CD8-positive, alpha-beta memory T cell (primary cell): ENCODE results near the gene KLHL29. TPM values are rescaled to one million over a fixed set of nuclear protein-coding genes. Genes with fewer than 3 reads are reported as not detected.

Experiments
- CTCF ChIA-PET: fragments of 350-600 bp; sonication (Branson Sonifier 250); formaldehyde crosslinking; loops from one replicate; lab custom pipeline; 2021; ENCODE audit warnings: antibody characterized with exemption; lab: Charles Lee
- POLR2A ChIA-PET: fragments of 350-600 bp; sonication (Branson Sonifier 250); formaldehyde crosslinking; loops from one replicate; lab custom pipeline; 2021; ENCODE audit warnings: antibody characterized with exemption; lab: Charles Lee
- DNase-seq, 5 donors: peaks; one replicate each; pipeline versions ENCODE4 v3.0.0 to v3.0.0-alpha.2; 2020 to 2022; ENCODE audit warnings: mixed read lengths in 1 of 5
- H3K27ac ChIP-seq: one replicate; pipeline ENCODE4 v1.7.0; 2013; ENCODE audit warnings: low read depth, mild to moderate bottlenecking, low read length, moderate library complexity
- H3K27me3 ChIP-seq: 2 replicates; pipeline ENCODE4 v1.7.0; 2013; ENCODE audit warnings: low read length, mild to moderate bottlenecking; ENCODE audit not compliant: insufficient read depth, poor library complexity, severe bottlenecking
- H3K36me3 ChIP-seq: 2 replicates; pipeline ENCODE4 v1.7.0; 2013; ENCODE audit warnings: mild to moderate bottlenecking, low read length, moderate library complexity; ENCODE audit not compliant: insufficient read depth
- H3K4me1 ChIP-seq: 2 replicates; pipeline ENCODE4 v1.7.0; 2013; ENCODE audit warnings: mild to moderate bottlenecking, low read length, moderate library complexity; ENCODE audit not compliant: insufficient read depth
- H3K4me3 ChIP-seq: 2 replicates; pipeline ENCODE4 v1.7.0; 2013; ENCODE audit warnings: mild to moderate bottlenecking, low read length
- H3K9me3 ChIP-seq: 2 replicates; pipeline ENCODE4 v1.7.0; 2013; ENCODE audit warnings: mild to moderate bottlenecking, low read length
- H3K27ac Mint-ChIP-seq, 8 donors: one replicate each; pipeline ENCODE4 v1.8.0; 2020 to 2021; ENCODE audit warnings: mixed read lengths in 8 of 8, mild to moderate bottlenecking in 6 of 8, inconsistent platforms in 3 of 8, moderate library complexity in 3 of 8
- H3K27me3 Mint-ChIP-seq, 2 donors: one replicate each; pipeline ENCODE4 v1.8.0; 2020 to 2021; ENCODE audit warnings: mixed read lengths in 2 of 2, mild to moderate bottlenecking in 1 of 2, moderate library complexity in 1 of 2
- H3K36me3 Mint-ChIP-seq, 3 donors: one replicate each; pipeline ENCODE4 v1.8.0; 2020 to 2021; ENCODE audit warnings: mixed read lengths in 3 of 3, inconsistent platforms in 1 of 3, mild to moderate bottlenecking in 1 of 3
- H3K4me1 Mint-ChIP-seq, 3 donors: one replicate each; pipeline ENCODE4 v1.8.0; 2020 to 2021; ENCODE audit warnings: mixed read lengths in 3 of 3, inconsistent platforms in 1 of 3, mild to moderate bottlenecking in 1 of 3
- H3K4me3 Mint-ChIP-seq, 7 donors: one replicate each; pipeline ENCODE4 v1.8.0; 2020 to 2021; ENCODE audit warnings: mixed read lengths in 7 of 7, mild to moderate bottlenecking in 6 of 7, moderate library complexity in 4 of 7, inconsistent platforms in 2 of 7
- H3K9me3 Mint-ChIP-seq, 5 donors: one replicate each; pipeline ENCODE4 v1.8.0; 2020 to 2022; ENCODE audit warnings: mixed read lengths in 5 of 5, mild to moderate bottlenecking in 3 of 5, moderate library complexity in 2 of 5, inconsistent platforms in 1 of 5
- polyA plus RNA-seq: library from polyadenylated mRNA; unstranded; fragments of 300-500 nt; fragmentation: Illumina TruSeq; gene quantifications from one replicate; pipeline ENCODE4 v1.2.3, GENCODE V29; 2021
- total RNA-seq, 2 experiments: library from RNA; stranded (reverse); gene quantifications; one replicate each; pipeline ENCODE4 v1.2.3, GENCODE V29; 2021

KLHL29 gene
- total and polyA plus RNA-seq, 3 experiments from 2014 or later: 0.11 to 0.21 (median 0.13) TPM

DNA sequence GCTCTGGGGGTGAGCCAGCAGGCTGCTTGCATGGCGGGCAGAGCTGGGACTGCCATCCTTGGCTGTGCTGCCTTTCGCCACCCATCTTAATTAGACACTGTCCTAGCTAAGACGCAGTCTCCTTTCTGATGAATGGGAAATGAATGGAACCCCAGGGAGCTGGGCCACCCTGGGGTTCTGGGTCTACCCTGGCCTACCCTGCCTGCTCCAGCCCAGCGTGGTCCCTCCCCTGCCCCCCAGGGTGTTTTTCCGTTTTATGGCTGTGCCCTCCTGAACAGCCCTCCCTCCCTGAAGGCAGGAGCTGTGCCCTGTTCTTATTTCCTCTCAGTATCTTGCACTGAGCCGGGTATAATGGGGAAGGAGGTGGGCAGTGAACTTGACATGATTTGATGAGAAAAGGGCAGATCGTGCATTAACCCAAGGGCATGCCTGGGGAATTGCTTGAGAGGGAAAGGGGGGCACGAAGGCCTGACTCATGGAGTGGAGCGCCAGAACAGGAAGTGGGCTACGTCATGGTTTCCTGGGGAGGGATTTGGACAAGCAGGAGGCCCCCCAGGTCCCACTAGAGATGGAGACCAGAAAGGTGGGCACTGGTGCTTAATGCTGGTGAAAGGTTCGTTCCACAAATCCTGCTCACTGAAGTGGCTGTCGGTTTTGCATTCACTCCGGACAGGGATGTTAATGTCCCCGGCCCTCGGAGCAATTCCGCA, 165.0 kb downstream of the KLHL29 start:
- no peaks in the 10 kb centered on the region for H3K36me3 ChIP-seq
- H3K27me3 ChIP-seq: no peaks in the 10 kb centered on the region
- no peaks in the 10 kb centered on the region for H3K4me1 ChIP-seq
- H3K36me3 Mint-ChIP-seq: no peaks in the 10 kb centered on the region
- H3K27ac Mint-ChIP-seq: no peak overlapping the region
- ChIA-PET CTCF (interaction anchor here (1.0 kb wide), 1 partner anchor 10 kb away, joined by 3 read pairs; no protein-coding TSS in a partner anchor), POLR2A (no interaction called here)
- H3K4me3 ChIP-seq: no peak overlapping the region
- peaks cover 0 to 4% of the 10 kb centered on the region in 2 donors for H3K27me3 Mint-ChIP-seq
- H3K4me1 Mint-ChIP-seq: no peaks in the 10 kb centered on the region
- no peak overlapping the region for H3K27ac ChIP-seq
- H3K4me3 Mint-ChIP-seq: no peak overlapping the region
- no peaks in the 10 kb centered on the region for H3K9me3 ChIP-seq
- H3K9me3 Mint-ChIP-seq: no peaks in the 10 kb centered on the region
- DNase-seq: no peak

DNA sequence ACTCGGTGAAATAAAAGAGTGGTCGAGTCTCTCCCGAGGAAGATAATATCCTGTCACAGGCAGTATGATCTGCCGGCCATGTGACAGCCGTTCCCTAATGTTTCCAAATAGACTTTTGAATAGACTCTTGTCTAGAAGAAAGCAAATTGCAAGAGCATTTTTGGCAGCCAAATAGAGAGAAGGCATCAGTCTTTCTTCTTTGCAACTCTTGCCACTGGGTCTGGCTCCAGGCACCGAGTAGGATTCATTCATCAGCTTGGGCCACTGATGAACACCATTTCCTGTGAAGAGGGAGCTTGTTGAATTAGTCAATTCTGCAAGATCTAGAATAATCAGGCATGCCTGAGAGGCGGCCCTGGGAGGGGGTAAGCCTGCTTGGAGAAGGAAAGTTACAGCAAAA, 165.6 kb downstream of the KLHL29 start:
- H3K9me3 Mint-ChIP-seq: no peaks in the 10 kb centered on the region
- DNase-seq: no peak

DNA sequence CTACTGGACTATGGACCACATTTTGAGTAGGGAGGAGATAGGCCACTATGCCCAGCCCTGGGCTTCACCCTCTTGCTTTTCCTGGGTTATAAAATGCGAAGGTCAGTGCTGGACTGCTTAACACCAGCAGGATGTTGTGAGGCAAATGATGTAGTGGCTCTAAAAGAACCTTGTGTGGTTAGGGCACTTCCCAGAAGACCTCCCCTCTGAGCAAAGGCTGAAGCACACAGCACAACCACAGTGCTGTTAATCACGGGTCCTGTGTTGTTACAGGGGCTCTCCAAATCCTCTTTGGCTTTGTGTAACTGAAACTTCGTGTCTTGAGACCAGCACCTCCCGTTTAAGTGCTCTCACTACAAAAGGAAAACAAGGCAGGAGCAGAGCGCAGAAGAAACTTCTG, 166.9 kb downstream of the KLHL29 start:
- no peaks in the 10 kb centered on the region for H3K36me3 ChIP-seq
- Mint-ChIP-seq H3K27me3 (peaks cover 0 to 2% of the 10 kb centered on the region in 2 donors), H3K4me1 (no peaks in the 10 kb centered on the region), H3K36me3 (no peaks in the 10 kb centered on the region), H3K4me3 (no peak overlapping the region), H3K27ac (no peak overlapping the region), H3K9me3 (no peaks in the 10 kb centered on the region)
- POLR2A ChIA-PET: no interaction called here
- no peaks in the 10 kb centered on the region for H3K27me3 ChIP-seq
- no peak overlapping the region for H3K4me3 ChIP-seq
- DNase-seq: no peak
- CTCF ChIA-PET: no interaction called here
- no peaks in the 10 kb centered on the region for H3K4me1 ChIP-seq
- H3K9me3 ChIP-seq: no peaks in the 10 kb centered on the region
- H3K27ac ChIP-seq: no peak overlapping the region

More for the DNA sequence above, 165.6 kb downstream of the KLHL29 start:
- Histone ChIP-seq H3K4me3 (no peak overlapping the region), H3K36me3 (no peaks in the 10 kb centered on the region), H3K27me3 (no peaks in the 10 kb centered on the region), H3K27ac (no peak overlapping the region), H3K4me1 (no peaks in the 10 kb centered on the region), H3K9me3 (no peaks in the 10 kb centered on the region)
- H3K4me1 Mint-ChIP-seq: no peaks in the 10 kb centered on the region
- H3K27me3 Mint-ChIP-seq: peaks cover 0 to 4% of the 10 kb centered on the region in 2 donors
- no peaks in the 10 kb centered on the region for H3K36me3 Mint-ChIP-seq
- no peak overlapping the region for H3K27ac Mint-ChIP-seq
- POLR2A ChIA-PET: no interaction called here
- CTCF ChIA-PET: no interaction called here
- H3K4me3 Mint-ChIP-seq: no peak overlapping the region

DNA sequence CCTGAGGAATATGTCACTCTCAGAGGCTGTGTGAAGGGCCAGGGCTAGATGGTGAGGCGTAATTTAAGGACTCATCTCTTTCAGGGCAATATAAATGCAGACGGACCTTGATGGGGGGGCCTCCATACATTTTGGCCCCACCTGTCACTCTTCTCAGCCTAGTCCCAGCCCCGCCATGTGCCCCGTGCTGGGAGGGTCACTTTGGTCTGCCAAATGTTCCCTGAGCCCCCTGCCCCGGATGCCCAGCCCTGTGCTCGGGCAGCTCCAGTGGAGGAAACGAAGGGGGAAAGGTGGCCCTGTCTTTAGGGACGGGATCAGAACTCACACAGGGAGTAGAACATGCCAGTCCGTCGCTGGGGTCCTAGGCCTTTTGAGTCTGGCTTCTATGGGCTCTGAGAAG, 168.6 kb downstream of the KLHL29 start:
- Mint-ChIP-seq H3K9me3 (no peaks in the 10 kb centered on the region), H3K4me1 (no peaks in the 10 kb centered on the region), H3K27me3 (peaks cover 0 to 2% of the 10 kb centered on the region in 2 donors), H3K4me3 (no peak overlapping the region), H3K36me3 (no peaks in the 10 kb centered on the region), H3K27ac (no peak overlapping the region)
- Histone ChIP-seq H3K4me1 (no peaks in the 10 kb centered on the region), H3K4me3 (no peak overlapping the region), H3K9me3 (no peaks in the 10 kb centered on the region), H3K27me3 (no peaks in the 10 kb centered on the region), H3K27ac (no peak overlapping the region), H3K36me3 (no peaks in the 10 kb centered on the region)
- no peak for DNase-seq
- CTCF ChIA-PET: no interaction called here
- POLR2A ChIA-PET: no interaction called here

DNA sequence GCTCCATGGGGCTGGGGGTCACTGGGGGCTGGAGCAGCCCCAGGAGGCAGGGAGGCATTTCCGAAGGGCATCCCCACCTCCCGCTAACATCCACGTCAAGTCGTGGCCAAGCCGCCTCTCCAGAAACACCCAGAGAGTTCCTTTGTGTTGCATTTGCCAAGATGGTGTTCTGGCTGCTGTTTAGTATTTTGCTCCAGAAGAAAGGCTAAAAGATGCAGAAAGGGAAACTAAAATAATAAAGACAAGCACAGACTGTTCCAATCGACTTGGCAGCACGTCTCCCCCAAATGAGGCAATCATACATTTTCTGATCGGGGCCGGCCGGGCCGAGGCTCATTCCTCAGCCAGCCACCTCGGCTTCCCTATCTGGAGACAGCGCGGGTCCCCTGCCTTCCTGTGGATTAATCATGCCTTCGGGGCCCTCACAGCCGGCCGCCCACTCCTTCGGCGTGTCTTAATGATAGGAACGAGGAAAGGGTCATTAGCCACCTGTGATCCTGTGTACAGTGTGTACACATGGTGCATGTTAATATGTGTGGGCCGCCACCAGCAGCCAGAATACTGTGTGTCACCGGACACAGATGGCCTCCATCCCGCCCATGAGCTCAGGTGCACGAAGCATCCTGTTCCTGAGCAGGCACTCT, 169.2 kb downstream of the KLHL29 start:
- Histone ChIP-seq H3K36me3 (no peaks in the 10 kb centered on the region), H3K27me3 (no peaks in the 10 kb centered on the region), H3K27ac (no peak overlapping the region), H3K4me1 (no peaks in the 10 kb centered on the region), H3K4me3 (no peak overlapping the region), H3K9me3 (no peaks in the 10 kb centered on the region)
- Mint-ChIP-seq H3K36me3 (no peaks in the 10 kb centered on the region), H3K4me1 (no peaks in the 10 kb centered on the region), H3K27ac (no peak overlapping the region), H3K9me3 (no peaks in the 10 kb centered on the region), H3K27me3 (peaks cover 0 to 2% of the 10 kb centered on the region in 2 donors), H3K4me3 (no peak overlapping the region)
- CTCF ChIA-PET: interaction anchor here (1.0 kb wide), 1 partner anchor 9 kb away, joined by 3 read pairs; no protein-coding TSS in a partner anchor
- POLR2A ChIA-PET: no interaction called here
- no peak for DNase-seq

DNA sequence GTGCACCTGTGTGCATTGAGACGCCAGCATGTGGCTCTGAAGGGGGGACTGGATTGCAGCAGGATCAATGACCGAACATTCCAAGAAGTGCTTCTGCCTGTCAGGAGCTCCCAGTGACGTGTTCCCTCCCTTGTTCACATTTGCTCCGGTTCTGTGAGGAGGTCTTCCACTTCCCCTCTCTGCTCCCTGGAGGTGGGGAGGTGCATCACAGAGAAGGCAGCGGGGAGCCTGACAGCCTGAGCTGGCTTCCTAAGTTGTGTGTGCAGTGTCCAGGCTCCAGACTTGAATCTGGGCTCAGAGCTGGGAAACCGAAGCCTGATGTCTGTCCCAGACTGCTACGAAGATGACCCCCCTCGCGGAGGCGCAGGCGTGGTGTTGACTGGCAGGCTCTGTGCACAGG, 171.0 kb downstream of the KLHL29 start:
- H3K27me3 ChIP-seq: no peaks in the 10 kb centered on the region
- H3K9me3 ChIP-seq: no peaks in the 10 kb centered on the region
- H3K9me3 Mint-ChIP-seq: no peaks in the 10 kb centered on the region
- no peaks in the 10 kb centered on the region for H3K36me3 Mint-ChIP-seq
- H3K36me3 ChIP-seq: no peaks in the 10 kb centered on the region
- CTCF ChIA-PET: no interaction called here
- no peaks in the 10 kb centered on the region for H3K4me1 Mint-ChIP-seq
- POLR2A ChIA-PET: no interaction called here
- H3K4me1 ChIP-seq: no peaks in the 10 kb centered on the region
- DNase-seq: no peak
- no peak overlapping the region for H3K27ac Mint-ChIP-seq
- no peak overlapping the region for H3K27ac ChIP-seq
- peaks cover 0 to 4% of the 10 kb centered on the region in 2 donors for H3K27me3 Mint-ChIP-seq
- no peak overlapping the region for H3K4me3 Mint-ChIP-seq
- no peak overlapping the region for H3K4me3 ChIP-seq

DNA sequence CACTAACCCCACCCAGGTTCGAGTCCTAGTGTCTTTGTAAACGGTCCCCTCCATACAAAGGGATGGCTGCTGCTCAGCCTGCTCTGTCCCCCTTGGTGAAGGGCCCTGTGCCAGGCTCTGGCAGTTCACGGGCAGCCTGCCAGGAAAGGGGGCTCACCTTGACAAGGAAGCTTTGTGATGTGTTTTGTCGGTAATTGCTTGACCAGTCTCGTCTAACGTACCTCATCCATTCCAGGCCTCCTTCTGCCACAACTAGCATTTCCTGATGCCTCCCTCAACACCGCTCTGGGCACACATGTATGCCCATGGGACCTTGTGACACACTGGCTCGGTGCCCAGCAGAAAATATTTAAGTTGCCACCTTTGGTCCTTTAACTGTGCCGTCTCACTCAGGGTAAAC, 171.9 kb downstream of the KLHL29 start:
- H3K9me3 Mint-ChIP-seq: no peaks in the 10 kb centered on the region
- Histone ChIP-seq H3K4me3 (no peak overlapping the region), H3K4me1 (no peaks in the 10 kb centered on the region), H3K36me3 (no peaks in the 10 kb centered on the region), H3K9me3 (no peaks in the 10 kb centered on the region), H3K27ac (no peak overlapping the region), H3K27me3 (no peaks in the 10 kb centered on the region)
- ChIA-PET CTCF (no interaction called here), POLR2A (no interaction called here)
- no peak overlapping the region for H3K4me3 Mint-ChIP-seq
- H3K27ac Mint-ChIP-seq: no peak overlapping the region
- H3K27me3 Mint-ChIP-seq: peaks cover 0 to 4% of the 10 kb centered on the region in 2 donors
- no peaks in the 10 kb centered on the region for H3K36me3 Mint-ChIP-seq
- no peak for DNase-seq
- H3K4me1 Mint-ChIP-seq: no peaks in the 10 kb centered on the region

DNA sequence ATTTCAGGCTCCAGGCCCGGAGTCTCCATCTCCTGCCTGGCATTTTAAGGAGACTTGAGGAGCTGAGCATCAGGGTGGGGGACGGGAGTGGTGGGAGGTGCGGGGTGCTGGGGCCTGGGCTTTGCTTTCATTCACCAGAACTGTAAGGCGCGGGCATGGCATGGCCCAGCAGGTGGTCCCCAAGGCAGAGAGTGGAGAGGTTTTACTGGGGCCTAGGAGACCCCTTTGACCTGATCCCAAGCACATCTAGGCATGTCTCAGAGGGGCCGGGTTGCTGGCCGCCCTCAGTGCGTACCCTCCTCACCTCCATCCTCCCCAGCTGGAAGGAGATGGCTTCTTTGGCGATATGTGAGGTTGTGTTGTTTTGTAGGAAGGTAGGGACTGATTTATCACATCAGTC, 172.5 kb downstream of the KLHL29 start:
- H3K27me3 Mint-ChIP-seq: peaks cover 0 to 4% of the 10 kb centered on the region in 2 donors
- H3K9me3 Mint-ChIP-seq: no peaks in the 10 kb centered on the region
- no peaks in the 10 kb centered on the region for H3K36me3 Mint-ChIP-seq
- no peaks in the 10 kb centered on the region for H3K27me3 ChIP-seq
- no peak overlapping the region for H3K27ac Mint-ChIP-seq
- DNase-seq: no peak
- no peaks in the 10 kb centered on the region for H3K36me3 ChIP-seq
- no peak overlapping the region for H3K4me3 Mint-ChIP-seq
- ChIA-PET POLR2A (no interaction called here), CTCF (no interaction called here)
- no peaks in the 10 kb centered on the region for H3K9me3 ChIP-seq
- H3K4me1 ChIP-seq: no peaks in the 10 kb centered on the region
- H3K4me3 ChIP-seq: no peak overlapping the region
- H3K27ac ChIP-seq: no peak overlapping the region
- H3K4me1 Mint-ChIP-seq: no peaks in the 10 kb centered on the region
